Measurements from ENCODE around the gene TRIM47.

The TRIM47 gene

GRCh38 chr17:75846692-75847613 is 31.4 kb downstream of the TRIM47 start:
- Histone ChIP-seq H3K9me3 (ENCODE audit: control extremely low read depth in 1 of 5, control insufficient read depth in 4 of 5, insufficient read depth in 2 of 5, low read depth in 1 of 5, low read length in 4 of 5) (no peaks in the 10 kb centered on the region), H3K4me1 (ENCODE audit: control extremely low read depth in 1 of 4, control insufficient read depth in 4 of 4, insufficient read depth in 4 of 4, low read length in 3 of 4) (peaks cover 0 to 63% (median 53%) of the 10 kb centered on the region in 4 experiments), H3K36me3 (ENCODE audit: control insufficient read depth in 4 of 4, insufficient read depth in 4 of 4, low read length in 3 of 4) (peaks cover 8 to 63% (median 48%) of the 10 kb centered on the region in 4 experiments), H3K27ac (ENCODE audit: insufficient read depth in 1 of 2, low read depth in 1 of 2, low read length in 2 of 2, poor library complexity in 1 of 2, severe bottlenecking in 2 of 2) (peak overlapping the region in 1 of 2 experiments; percentile 95), H3K4me3 (ENCODE audit: control insufficient read depth in 1 of 7, extremely low read depth in 1 of 7, insufficient read depth in 4 of 7, low read depth in 2 of 7, low read length in 6 of 7) (no peak overlapping the region), H3K27me3 (replicated peaks in 2 of 5; ENCODE audit: control insufficient read depth in 4 of 5, insufficient read depth in 5 of 5, low read length in 4 of 5) (no peaks in the 10 kb centered on the region)
- ChIA-PET POLR2A (no interaction called here), CTCF (interaction anchor here (0.9 to 14.6 kb wide), 13 partner anchors 12 to 83 kb away, joined by 3 to 174 read pairs (median 5); partner anchors contain the start of genes TRIM47, TRIM65 and WBP2)
- WGBS (ENCODE audit: insufficient coverage), result 98% methylated on average over 32 of the region's 34 CpGs
- no peak for DNase-seq

- ChIA-PET POLR2A (interaction anchor here (0.6 to 4.0 kb wide), 3 partner anchors 9 to 18 kb away, joined by 4 to 35 read pairs (median 28); partner anchors contain the start of gene WBP2), CTCF (interaction anchor here (0.6 to 14.6 kb wide), 10 partner anchors 12 to 95 kb away, joined by 3 to 174 read pairs (median 6); partner anchors contain the start of genes TRIM47, TRIM65 and WBP2)
- Histone ChIP-seq H3K27ac (ENCODE audit: insufficient read depth in 1 of 2, low read depth in 1 of 2, low read length in 2 of 2, poor library complexity in 1 of 2, severe bottlenecking in 2 of 2) (peak overlapping the region in 1 of 2 experiments; percentile 95), H3K36me3 (ENCODE audit: control insufficient read depth in 4 of 4, insufficient read depth in 4 of 4, low read length in 3 of 4) (peaks cover 8 to 59% (median 45%) of the 10 kb centered on the region in 4 experiments), H3K9me3 (ENCODE audit: control extremely low read depth in 1 of 5, control insufficient read depth in 4 of 5, insufficient read depth in 2 of 5, low read depth in 1 of 5, low read length in 4 of 5) (no peaks in the 10 kb centered on the region), H3K4me3 (ENCODE audit: control insufficient read depth in 1 of 7, extremely low read depth in 1 of 7, insufficient read depth in 4 of 7, low read depth in 2 of 7, low read length in 6 of 7) (peak overlapping the region in 1 of 7 experiments; percentile 5), H3K4me1 (ENCODE audit: control extremely low read depth in 1 of 4, control insufficient read depth in 4 of 4, insufficient read depth in 4 of 4, low read length in 3 of 4) (peaks cover 0 to 64% (median 53%) of the 10 kb centered on the region in 4 experiments), H3K27me3 (replicated peaks in 2 of 5; ENCODE audit: control insufficient read depth in 4 of 5, insufficient read depth in 5 of 5, low read length in 4 of 5) (no peaks in the 10 kb centered on the region)
- DNase-seq, result no peak
- WGBS (ENCODE audit: insufficient coverage), result 96% methylated on average over 14 of the region's 22 CpGs
Observed at GRCh38 chr17:75845933-75846691, 32.3 kb downstream of the TRIM47 start.

DNA sequence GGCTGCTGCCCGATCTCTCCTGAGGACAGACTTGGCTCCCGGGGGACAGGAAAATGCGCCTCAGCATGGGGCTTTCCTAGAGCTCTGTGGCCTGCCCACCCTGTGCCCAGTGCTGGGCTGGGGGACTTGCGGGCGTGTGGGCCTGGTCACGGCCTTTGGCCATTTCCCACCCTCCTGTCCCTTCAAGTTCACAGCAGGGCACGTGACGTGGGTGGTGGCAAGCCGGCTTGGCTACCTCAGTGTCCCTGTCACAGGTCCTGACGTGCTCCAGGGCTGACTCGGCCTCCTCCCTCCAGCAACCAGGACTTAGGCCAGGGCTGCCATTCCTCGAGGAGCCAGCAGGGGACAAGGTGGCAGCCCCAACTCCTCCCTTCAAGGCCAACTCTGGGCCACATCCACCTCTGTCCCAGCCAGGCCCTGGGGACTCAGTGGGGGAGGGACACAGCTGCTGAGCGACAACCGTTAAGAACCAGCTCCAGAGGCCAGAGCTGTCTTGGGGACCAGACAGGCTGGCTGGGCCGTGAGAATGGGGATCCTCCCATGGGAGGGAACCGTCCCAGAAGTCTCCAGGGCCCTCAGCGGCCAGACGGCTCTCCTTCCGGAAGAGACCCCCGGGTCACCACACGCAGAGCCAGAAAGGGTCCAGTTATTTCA is 33.2 kb downstream of the TRIM47 start:
- Histone ChIP-seq H3K36me3 (ENCODE audit: control insufficient read depth in 4 of 4, insufficient read depth in 4 of 4, low read length in 3 of 4) (peaks cover 12 to 59% (median 48%) of the 10 kb centered on the region in 4 experiments), H3K27ac (ENCODE audit: insufficient read depth in 1 of 2, low read depth in 1 of 2, low read length in 2 of 2, poor library complexity in 1 of 2, severe bottlenecking in 2 of 2) (peak overlapping the region; percentile 90 to 95), H3K9me3 (ENCODE audit: control extremely low read depth in 1 of 5, control insufficient read depth in 4 of 5, insufficient read depth in 2 of 5, low read depth in 1 of 5, low read length in 4 of 5) (no peaks in the 10 kb centered on the region), H3K27me3 (replicated peaks in 2 of 5; ENCODE audit: control insufficient read depth in 4 of 5, insufficient read depth in 5 of 5, low read length in 4 of 5) (no peaks in the 10 kb centered on the region), H3K4me3 (ENCODE audit: control insufficient read depth in 1 of 7, extremely low read depth in 1 of 7, insufficient read depth in 4 of 7, low read depth in 2 of 7, low read length in 6 of 7) (peak overlapping the region in 6 of 7 experiments; percentile 36 to 84 (median 78)), H3K4me1 (ENCODE audit: control extremely low read depth in 1 of 4, control insufficient read depth in 4 of 4, insufficient read depth in 4 of 4, low read length in 3 of 4) (peaks cover 0 to 61% (median 53%) of the 10 kb centered on the region in 4 experiments)
- POLR2A ChIA-PET, result interaction anchor here (0.6 to 4.0 kb wide), 6 partner anchors 10 to 52 kb away, joined by 4 to 35 read pairs (median 14); partner anchors contain the start of genes TRIM65 and WBP2
- CTCF ChIA-PET, result interaction anchor here (0.6 to 14.6 kb wide), 12 partner anchors 13 to 94 kb away, joined by 3 to 174 read pairs (median 6); partner anchors contain the start of genes TRIM47, TRIM65 and WBP2
- DNase-seq, result peak; percentile 83 to 91 (median 90)
- WGBS (ENCODE audit: insufficient coverage), result 15% methylated on average over 15 of the region's 21 CpGs

DNA sequence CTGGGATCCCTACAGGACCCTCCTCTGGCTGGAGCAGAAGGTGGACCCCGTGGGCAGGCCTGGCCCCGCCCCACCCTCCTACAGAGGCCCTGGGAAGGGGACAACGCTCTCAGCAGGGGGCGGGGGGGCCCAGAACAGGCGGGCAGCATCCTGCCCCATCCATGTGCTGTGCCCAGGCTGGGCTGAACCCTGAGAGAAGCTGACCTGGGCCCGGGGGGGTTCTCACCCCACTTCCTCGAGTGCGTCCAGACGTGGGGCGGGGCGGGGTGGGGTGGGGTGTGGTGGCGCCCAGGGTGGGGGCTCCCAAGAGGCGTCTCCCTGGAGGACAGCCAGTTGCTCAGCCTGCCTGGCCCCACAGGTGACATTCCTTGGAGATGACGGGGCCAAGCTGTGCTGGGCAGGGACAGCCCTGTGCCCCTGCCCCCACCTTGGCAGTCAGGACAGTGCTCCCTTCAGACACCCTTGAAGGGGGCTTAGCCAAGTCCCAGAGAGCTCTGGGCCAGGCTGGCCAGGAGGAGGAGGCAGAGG is 33.8 kb downstream of the TRIM47 start:
- Histone ChIP-seq H3K4me3 (ENCODE audit: control insufficient read depth in 1 of 7, extremely low read depth in 1 of 7, insufficient read depth in 4 of 7, low read depth in 2 of 7, low read length in 6 of 7) (peak overlapping the region; percentile 55 to 84 (median 77)), H3K36me3 (ENCODE audit: control insufficient read depth in 4 of 4, insufficient read depth in 4 of 4, low read length in 3 of 4) (peaks cover 12 to 61% (median 50%) of the 10 kb centered on the region in 4 experiments), H3K27me3 (replicated peaks in 2 of 5; ENCODE audit: control insufficient read depth in 4 of 5, insufficient read depth in 5 of 5, low read length in 4 of 5) (no peaks in the 10 kb centered on the region), H3K9me3 (ENCODE audit: control extremely low read depth in 1 of 5, control insufficient read depth in 4 of 5, insufficient read depth in 2 of 5, low read depth in 1 of 5, low read length in 4 of 5) (no peaks in the 10 kb centered on the region), H3K4me1 (ENCODE audit: control extremely low read depth in 1 of 4, control insufficient read depth in 4 of 4, insufficient read depth in 4 of 4, low read length in 3 of 4) (peaks cover 0 to 59% (median 53%) of the 10 kb centered on the region in 4 experiments), H3K27ac (ENCODE audit: insufficient read depth in 1 of 2, low read depth in 1 of 2, low read length in 2 of 2, poor library complexity in 1 of 2, severe bottlenecking in 2 of 2) (peak overlapping the region; percentile 90 to 95)
- 4% methylated on average over 10 of the region's 14 CpGs for WGBS (ENCODE audit: insufficient coverage)
- CTCF ChIA-PET, result interaction anchor here (0.7 to 14.6 kb wide), 9 partner anchors 14 to 52 kb away, joined by 3 to 174 read pairs (median 8); partner anchors contain the start of genes TRIM47, TRIM65 and WBP2
- DNase-seq, result no peak
- POLR2A ChIA-PET, result interaction anchor here (1.3 to 4.0 kb wide), 7 partner anchors 10 to 94 kb away, joined by 3 to 35 read pairs (median 8); partner anchors contain the start of genes TRIM65 and WBP2

- H3K36me3 ChIP-seq (ENCODE audit: control insufficient read depth in 4 of 4, insufficient read depth in 4 of 4, low read length in 3 of 4), result peaks cover 7 to 58% (median 48%) of the 10 kb centered on the region in 4 experiments
- H3K27me3 ChIP-seq (replicated peaks in 2 of 5; ENCODE audit: control insufficient read depth in 4 of 5, insufficient read depth in 5 of 5, low read length in 4 of 5), result no peaks in the 10 kb centered on the region
- H3K4me3 ChIP-seq (ENCODE audit: control insufficient read depth in 1 of 7, extremely low read depth in 1 of 7, insufficient read depth in 4 of 7, low read depth in 2 of 7, low read length in 6 of 7), result peak within 1 kb of the TSS; percentile 55 to 84 (median 77)
- ChIA-PET CTCF (interaction anchor here (0.7 to 14.6 kb wide), 9 partner anchors 13 to 62 kb away, joined by 3 to 174 read pairs (median 8); partner anchors contain the start of genes TRIM47, TRIM65 and WBP2), POLR2A (interaction anchor here (0.6 to 4.0 kb wide), 8 partner anchors 10 to 150 kb away, joined by 3 to 35 read pairs (median 7); partner anchors contain the start of genes TRIM65 and WBP2)
- no peaks in the 10 kb centered on the region for H3K9me3 ChIP-seq (ENCODE audit: control extremely low read depth in 1 of 5, control insufficient read depth in 4 of 5, insufficient read depth in 2 of 5, low read depth in 1 of 5, low read length in 4 of 5)
- DNase-seq, result peak; percentile 84 to 96 (median 93)
- H3K4me1 ChIP-seq (ENCODE audit: control extremely low read depth in 1 of 4, control insufficient read depth in 4 of 4, insufficient read depth in 4 of 4, low read length in 3 of 4), result peaks cover 0 to 54% (median 50%) of the 10 kb centered on the region in 4 experiments
- 0% methylated on average over 22 of the region's 35 CpGs for WGBS (ENCODE audit: insufficient coverage)
- H3K27ac ChIP-seq (ENCODE audit: insufficient read depth in 1 of 2, low read depth in 1 of 2, low read length in 2 of 2, poor library complexity in 1 of 2, severe bottlenecking in 2 of 2), result peak within 1 kb of the TSS; percentile 90 to 95
Observed at GRCh38 chr17:75843577-75844529, 34.5 kb downstream of the TRIM47 start, which contains the start of gene UNC13D. TSS of gene UNC13D (minus strand) at chr17:75844404. CDS start at chr17:75844337, 67 bp downstream.
